GM12864 (cell line): ENCODE results near the gene FREM1.

Source experiments
- DNase-seq: peaks from one replicate; pipeline ENCODE4 v3.0.0-alpha.2; 2011; ENCODE audit warnings: low read depth
- H3K4me3 ChIP-seq: 2 replicates; pipeline ENCODE4 v1.5.1; 2011; ENCODE audit warnings: mild to moderate bottlenecking, low read depth, low read length, control low read depth
- TF ChIP-seq, protein P1 (sequence below): IDR thresholded peaks from 2 replicates; pipeline ENCODE4 v1.5.1; 2011; ENCODE audit warnings: low read depth, mild to moderate bottlenecking, moderate library complexity, low read length, control low read depth, inconsistent platforms; ENCODE audit errors: missing control alignments

FREM1 gene

DNA sequence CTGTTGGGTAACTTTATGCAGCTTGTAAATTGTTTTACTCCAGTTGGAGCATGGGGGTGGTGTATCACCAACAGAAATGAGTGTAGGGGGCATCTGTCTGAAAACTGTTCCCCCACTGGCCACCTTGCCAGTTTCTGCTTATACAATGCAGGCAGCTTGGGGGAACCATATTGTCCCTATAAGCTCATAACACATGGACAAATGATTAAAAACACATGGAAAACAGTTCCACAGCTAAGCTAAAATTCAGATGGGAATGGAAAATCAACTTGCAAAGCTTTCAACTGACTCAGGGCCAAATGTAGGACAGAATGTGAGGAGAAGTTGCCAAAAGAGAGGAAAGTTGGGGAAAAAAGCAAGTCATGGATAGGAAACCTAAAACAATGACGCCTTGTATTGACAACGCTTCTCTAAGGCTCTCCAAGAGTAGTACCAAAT, 179.7 kb downstream of the FREM1 start:
- TF ChIP-seq, protein P1, sequence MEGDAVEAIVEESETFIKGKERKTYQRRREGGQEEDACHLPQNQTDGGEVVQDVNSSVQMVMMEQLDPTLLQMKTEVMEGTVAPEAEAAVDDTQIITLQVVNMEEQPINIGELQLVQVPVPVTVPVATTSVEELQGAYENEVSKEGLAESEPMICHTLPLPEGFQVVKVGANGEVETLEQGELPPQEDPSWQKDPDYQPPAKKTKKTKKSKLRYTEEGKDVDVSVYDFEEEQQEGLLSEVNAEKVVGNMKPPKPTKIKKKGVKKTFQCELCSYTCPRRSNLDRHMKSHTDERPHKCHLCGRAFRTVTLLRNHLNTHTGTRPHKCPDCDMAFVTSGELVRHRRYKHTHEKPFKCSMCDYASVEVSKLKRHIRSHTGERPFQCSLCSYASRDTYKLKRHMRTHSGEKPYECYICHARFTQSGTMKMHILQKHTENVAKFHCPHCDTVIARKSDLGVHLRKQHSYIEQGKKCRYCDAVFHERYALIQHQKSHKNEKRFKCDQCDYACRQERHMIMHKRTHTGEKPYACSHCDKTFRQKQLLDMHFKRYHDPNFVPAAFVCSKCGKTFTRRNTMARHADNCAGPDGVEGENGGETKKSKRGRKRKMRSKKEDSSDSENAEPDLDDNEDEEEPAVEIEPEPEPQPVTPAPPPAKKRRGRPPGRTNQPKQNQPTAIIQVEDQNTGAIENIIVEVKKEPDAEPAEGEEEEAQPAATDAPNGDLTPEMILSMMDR, result no peak
- DNase-seq, result no peak
- H3K4me3 ChIP-seq, result no peak overlapping the region

DNA sequence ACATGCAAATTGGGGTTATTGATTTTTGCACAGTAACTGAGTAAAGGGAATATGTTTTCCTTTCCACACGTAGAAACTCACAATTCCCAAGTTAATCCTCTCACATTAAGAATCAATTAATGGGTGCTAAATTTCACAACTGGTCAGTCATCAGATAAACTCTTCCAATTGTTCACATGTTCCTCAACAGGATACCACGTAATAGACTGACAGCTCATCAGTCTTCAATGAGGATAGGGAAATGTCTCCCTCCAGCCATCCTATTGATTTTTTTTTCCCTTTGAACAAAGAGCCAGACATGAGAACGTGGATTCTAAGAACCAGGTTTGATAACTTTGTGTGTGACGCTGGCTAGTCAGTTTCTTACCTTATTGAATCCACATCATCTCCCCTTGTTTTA, 186.9 kb downstream of the FREM1 start:
- TF ChIP-seq, protein P1, result no peak
- no peak for DNase-seq
- no peak overlapping the region for H3K4me3 ChIP-seq

DNA sequence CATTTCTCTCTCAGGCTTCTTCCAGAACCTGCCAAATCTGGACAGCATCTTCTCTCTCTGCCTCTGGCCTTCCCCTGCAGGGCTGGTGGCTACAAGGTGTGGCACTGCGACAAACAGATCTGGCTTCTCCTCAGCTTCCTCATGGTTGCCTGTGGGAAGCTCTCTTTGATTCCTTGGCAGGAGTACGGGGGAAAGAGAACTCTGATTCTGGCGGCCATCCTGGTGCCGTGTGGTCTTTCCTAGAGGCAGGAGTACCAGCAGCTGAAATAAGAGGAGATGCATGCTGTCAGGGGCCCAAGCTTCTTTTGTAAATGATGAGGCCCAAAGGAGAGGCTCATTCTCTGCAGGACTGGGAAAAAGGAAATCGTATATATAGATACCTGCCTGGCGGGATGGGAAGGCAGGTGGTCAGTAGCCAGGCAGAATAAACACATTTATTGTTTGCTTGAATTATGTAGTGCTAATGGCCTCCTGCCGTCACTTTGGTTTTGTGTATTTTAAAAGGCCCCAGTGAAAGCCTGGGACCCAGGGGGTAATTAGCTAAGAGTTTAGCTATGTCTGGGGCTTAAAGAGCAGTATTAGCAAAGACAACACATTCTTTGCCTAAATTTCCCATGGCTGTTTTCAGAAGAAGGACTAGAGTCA, 187.7 kb downstream of the FREM1 start, which contains the start of gene CER1:
TSS of gene CER1 (minus strand) at position 343 of the 645 bp plus-strand sequence. CDS start at position 282, 61 bp downstream.
- TF ChIP-seq, protein P1, result no peak
- DNase-seq, result no peak
- no peak within 1 kb of the TSS for H3K4me3 ChIP-seq

DNA sequence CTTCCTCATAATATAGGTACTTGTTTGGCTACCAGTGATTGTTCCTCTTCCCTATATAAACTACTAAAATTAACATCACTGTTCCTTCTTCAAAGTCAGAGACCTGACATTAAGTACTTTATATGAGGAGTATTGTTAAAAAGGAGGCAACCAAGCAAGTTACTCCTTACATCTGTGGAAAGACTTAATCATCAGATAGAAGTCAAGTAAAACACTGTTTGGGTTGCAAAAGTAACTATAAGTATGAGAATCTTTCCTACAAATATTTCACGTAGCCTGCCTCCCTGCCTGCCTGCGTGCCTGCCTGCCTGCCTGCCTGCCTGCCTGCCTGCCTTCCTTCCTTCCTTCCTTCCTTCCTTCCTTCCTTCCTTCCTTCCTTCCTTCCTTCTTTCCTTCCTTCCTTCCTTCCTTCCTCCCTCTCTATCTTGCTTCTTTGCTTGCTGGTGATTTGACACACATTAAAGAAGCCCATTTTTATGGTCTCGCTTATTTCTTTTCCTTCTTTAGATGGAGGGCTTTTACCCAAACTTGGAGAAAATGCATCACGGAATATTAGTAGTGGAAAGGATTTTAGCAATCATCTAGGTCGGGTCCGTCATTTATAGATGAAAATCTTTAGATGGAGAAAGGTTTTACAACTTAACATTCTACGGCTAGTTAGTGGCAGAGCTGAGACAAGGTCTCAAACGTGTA, 190.9 kb downstream of the FREM1 start:
- TF ChIP-seq, protein P1, result no peak
- H3K4me3 ChIP-seq, result no peak overlapping the region
- no peak for DNase-seq

DNA sequence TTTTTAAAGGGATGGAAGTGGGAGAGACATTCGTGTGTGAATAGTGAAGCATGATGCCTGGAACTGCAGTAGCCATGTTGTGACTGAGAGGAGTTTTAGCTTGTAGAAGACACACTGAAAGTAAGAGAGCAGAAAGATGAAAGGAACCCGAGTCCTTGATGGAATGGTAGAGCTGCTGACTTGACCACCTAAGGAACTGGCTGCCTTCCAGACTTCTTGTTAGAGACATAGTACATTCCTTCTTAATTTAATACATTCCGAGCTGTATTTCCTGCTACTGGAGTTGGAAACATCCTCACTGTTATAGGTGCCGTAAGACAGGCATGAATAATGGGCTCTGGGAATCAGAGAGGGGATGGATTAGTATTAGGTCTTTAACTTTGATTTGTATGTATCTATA, 195.1 kb downstream of the FREM1 start:
- no peak for DNase-seq
- TF ChIP-seq, protein P1, result no peak
- H3K4me3 ChIP-seq, result no peak overlapping the region

DNA sequence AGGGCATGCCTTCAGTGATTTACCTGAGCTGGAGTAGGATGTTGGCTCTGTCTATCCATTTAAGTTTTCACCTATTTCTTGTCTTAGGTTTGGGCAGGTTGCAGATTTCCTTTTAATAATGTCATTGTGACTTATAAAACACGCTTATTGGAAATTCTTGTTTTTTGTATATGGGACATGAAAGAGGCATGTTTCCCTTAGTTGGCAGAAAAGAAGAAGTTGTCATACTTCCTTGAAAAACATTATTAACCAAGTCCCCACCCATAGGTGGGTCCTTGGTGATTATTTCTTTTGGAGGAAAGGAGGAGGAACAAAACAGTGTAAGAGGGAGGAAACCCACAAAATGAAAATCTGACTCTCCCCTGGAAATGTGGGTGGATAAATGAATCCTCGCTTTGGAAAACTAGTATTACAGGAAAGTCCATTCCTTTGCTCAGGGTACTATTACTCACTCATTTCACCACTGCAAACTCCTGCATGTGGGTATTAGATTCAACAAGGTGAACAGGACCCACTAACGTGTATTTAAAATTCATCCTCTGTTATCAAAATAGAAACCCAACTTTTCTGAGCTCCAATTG, 197.0 kb downstream of the FREM1 start:
- no peak overlapping the region for H3K4me3 ChIP-seq
- TF ChIP-seq, protein P1, result no peak
- DNase-seq, result no peak
